HAP-1 (cell line): Measurements from ENCODE around the gene EMP2.

Source experiments
- DNase-seq, 2 experiments: peaks; one replicate each; pipeline ENCODE4 v3.0.0-alpha.2; 2016 to 2020; ENCODE audit warnings: low spot score in 2 of 2
- H3K27me3 ChIP-seq: fragments of 250-450 bp; sonication (Bioruptor Pico); 2 replicates; pipeline ENCODE4 v1.5.1; 2020; ENCODE audit warnings: low read depth, mild to moderate bottlenecking, moderate library complexity
- H3K36me3 ChIP-seq: fragments of 250-450 bp; sonication (Bioruptor Pico); replicated peaks from 2 replicates; pipeline ENCODE4 v1.5.1; 2020; ENCODE audit warnings: mild to moderate bottlenecking
- H3K4me1 ChIP-seq: fragments of 250-450 bp; sonication (Bioruptor Pico); 2 replicates; pipeline ENCODE4 v1.5.1; 2020; ENCODE audit warnings: mild to moderate bottlenecking
- H3K4me3 ChIP-seq: fragments of 250-450 bp; sonication (Bioruptor Pico); 2 replicates; pipeline ENCODE4 v1.5.1; 2020; ENCODE audit warnings: mild to moderate bottlenecking, moderate library complexity
- H3K9me3 ChIP-seq: fragments of 250-450 bp; sonication (Bioruptor Pico); 2 replicates; pipeline ENCODE4 v1.5.1; 2020; ENCODE audit warnings: mild to moderate bottlenecking, moderate library complexity
- in situ Hi-C: fragments of 300-500 bp; cut with MboI; formaldehyde crosslinking; loops from 3 replicates; pipeline ENCODE4 v1.14.3; 2020; ENCODE audit warnings: low sequenced_read_pairs, inconsistent platforms, mixed read lengths

Gene EMP2

GRCh38 chr16:10480151-10480550 is 100.2 kb downstream of the EMP2 start:
- H3K36me3 ChIP-seq, result no peaks in the 10 kb centered on the region
- H3K27me3 ChIP-seq, result no peaks in the 10 kb centered on the region
- H3K4me1 ChIP-seq, result no peaks in the 10 kb centered on the region
- no peak for DNase-seq
- H3K4me3 ChIP-seq, result no peak overlapping the region
- in situ Hi-C loops, result no loop called here
- H3K9me3 ChIP-seq, result no peaks in the 10 kb centered on the region
